ENCODE data around the gene VTN.

VTN gene

GRCh38 chr17:28367641-28368305, 2.3 kb downstream of the VTN start:
- H3K4me3 ChIP-seq (ENCODE audit: low read length), result no peak overlapping the region
- peaks cover 14% of the 10 kb centered on the region for H3K36me3 ChIP-seq (ENCODE audit: insufficient read depth, low read length)
- no peaks in the 10 kb centered on the region for H3K9me3 ChIP-seq (replicated peaks; ENCODE audit: low read length)
- H3K4me2 ChIP-seq (ENCODE audit: low read length), result no peak overlapping the region
- H3K4me1 ChIP-seq (ENCODE audit: control insufficient read depth, insufficient read depth, low read length), result peaks cover 15% of the 10 kb centered on the region
- no peaks in the 10 kb centered on the region for H3K27me3 ChIP-seq (ENCODE audit: control insufficient read depth, insufficient read depth, low read length)
- H3K9ac ChIP-seq (ENCODE audit: low read depth, low read length), result no peak overlapping the region

GRCh38 chr17:28366605-28367004, 3.5 kb downstream of the VTN start:
- H3K27me3 ChIP-seq (ENCODE audit: control insufficient read depth, insufficient read depth, low read length), result no peaks in the 10 kb centered on the region
- no peaks in the 10 kb centered on the region for H3K9me3 ChIP-seq (replicated peaks; ENCODE audit: low read length)
- H3K36me3 ChIP-seq (ENCODE audit: insufficient read depth, low read length), result peaks cover 20% of the 10 kb centered on the region
- H3K4me3 ChIP-seq (ENCODE audit: low read length), result no peak overlapping the region
- H3K4me1 ChIP-seq (ENCODE audit: control insufficient read depth, insufficient read depth, low read length), result peaks cover 4% of the 10 kb centered on the region
- H3K9ac ChIP-seq (ENCODE audit: low read depth, low read length), result no peak overlapping the region
- H3K4me2 ChIP-seq (ENCODE audit: low read length), result no peak overlapping the region

- Histone ChIP-seq H3K9ac (ENCODE audit: low read depth, low read length) (no peak overlapping the region), H3K36me3 (ENCODE audit: insufficient read depth, low read length) (peaks cover 31% of the 10 kb centered on the region), H3K4me1 (ENCODE audit: control insufficient read depth, insufficient read depth, low read length) (no peaks in the 10 kb centered on the region), H3K4me2 (ENCODE audit: low read length) (no peak overlapping the region), H3K9me3 (replicated peaks; ENCODE audit: low read length) (no peaks in the 10 kb centered on the region), H3K27me3 (ENCODE audit: control insufficient read depth, insufficient read depth, low read length) (no peaks in the 10 kb centered on the region), H3K4me3 (ENCODE audit: low read length) (no peak overlapping the region)
These were observed 4.6 kb downstream of the VTN start for GRCh38 chr17:28365487-28365886.

- Histone ChIP-seq H3K4me3 (ENCODE audit: low read length) (no peak within 1 kb of the TSS), H3K9me3 (replicated peaks; ENCODE audit: low read length) (no peaks in the 10 kb centered on the region), H3K4me2 (ENCODE audit: low read length) (no peak within 1 kb of the TSS), H3K4me1 (ENCODE audit: control insufficient read depth, insufficient read depth, low read length) (no peaks in the 10 kb centered on the region), H3K36me3 (ENCODE audit: insufficient read depth, low read length) (peaks cover 37% of the 10 kb centered on the region), H3K27me3 (ENCODE audit: control insufficient read depth, insufficient read depth, low read length) (no peaks in the 10 kb centered on the region), H3K9ac (ENCODE audit: low read depth, low read length) (no peak within 1 kb of the TSS)
These were observed 5.3 kb downstream of the VTN start, which contains the start of gene SEBOX for GRCh38 chr17:28364665-28365363. Gene SEBOX (minus strand): TSS chr17:28365199. CDS start chr17:28365151, 48 bp downstream.

GRCh38 chr17:28363776-28364650, 6.1 kb downstream of the VTN start:
- Histone ChIP-seq H3K27me3 (ENCODE audit: control insufficient read depth, insufficient read depth, low read length) (no peaks in the 10 kb centered on the region), H3K9ac (ENCODE audit: low read depth, low read length) (no peak overlapping the region), H3K4me2 (ENCODE audit: low read length) (no peak overlapping the region), H3K36me3 (ENCODE audit: insufficient read depth, low read length) (peaks cover 43% of the 10 kb centered on the region), H3K9me3 (replicated peaks; ENCODE audit: low read length) (no peaks in the 10 kb centered on the region), H3K4me1 (ENCODE audit: control insufficient read depth, insufficient read depth, low read length) (no peaks in the 10 kb centered on the region), H3K4me3 (ENCODE audit: low read length) (no peak overlapping the region)

GRCh38 chr17:28363186-28363585, 6.9 kb downstream of the VTN start:
- peaks cover 45% of the 10 kb centered on the region for H3K36me3 ChIP-seq (ENCODE audit: insufficient read depth, low read length)

GRCh38 chr17:28357901-28358197, 12.3 kb downstream of the VTN start:
- Histone ChIP-seq H3K27me3 (ENCODE audit: control insufficient read depth, insufficient read depth, low read length) (no peaks in the 10 kb centered on the region), H3K9me3 (replicated peaks; ENCODE audit: low read length) (no peaks in the 10 kb centered on the region), H3K4me2 (ENCODE audit: low read length) (peak overlapping the region; percentile 78), H3K9ac (ENCODE audit: low read depth, low read length) (peak overlapping the region; percentile 100), H3K36me3 (ENCODE audit: insufficient read depth, low read length) (peaks cover 52% of the 10 kb centered on the region), H3K4me3 (ENCODE audit: low read length) (peak overlapping the region; percentile 99), H3K4me1 (ENCODE audit: control insufficient read depth, insufficient read depth, low read length) (peaks cover 17% of the 10 kb centered on the region)

More at GRCh38 chr17:28363186-28363585, 6.9 kb downstream of the VTN start:
- H3K4me1 ChIP-seq (ENCODE audit: control insufficient read depth, insufficient read depth, low read length), result peaks cover 4% of the 10 kb centered on the region
- no peak overlapping the region for H3K4me2 ChIP-seq (ENCODE audit: low read length)
- H3K9me3 ChIP-seq (replicated peaks; ENCODE audit: low read length), result no peaks in the 10 kb centered on the region
- H3K9ac ChIP-seq (ENCODE audit: low read depth, low read length), result no peak overlapping the region
- H3K27me3 ChIP-seq (ENCODE audit: control insufficient read depth, insufficient read depth, low read length), result no peaks in the 10 kb centered on the region
- H3K4me3 ChIP-seq (ENCODE audit: low read length), result no peak overlapping the region

- Histone ChIP-seq H3K27me3 (ENCODE audit: control insufficient read depth, insufficient read depth, low read length) (no peaks in the 10 kb centered on the region), H3K36me3 (ENCODE audit: insufficient read depth, low read length) (peaks cover 54% of the 10 kb centered on the region), H3K9ac (ENCODE audit: low read depth, low read length) (peak within 1 kb of the TSS; percentile 100), H3K4me2 (ENCODE audit: low read length) (peak within 1 kb of the TSS; percentile 97), H3K4me1 (ENCODE audit: control insufficient read depth, insufficient read depth, low read length) (peaks cover 17% of the 10 kb centered on the region), H3K9me3 (replicated peaks; ENCODE audit: low read length) (no peaks in the 10 kb centered on the region), H3K4me3 (ENCODE audit: low read length) (peak within 1 kb of the TSS; percentile 99)
These were observed 12.8 kb downstream of the VTN start, which contains the start of gene POLDIP2 for GRCh38 chr17:28357061-28357900. Gene POLDIP2 (minus strand): TSS chr17:28357527. CDS start chr17:28357448, 79 bp downstream.

GRCh38 chr17:28350271-28350670, 19.8 kb downstream of the VTN start:
- no peak overlapping the region for H3K4me2 ChIP-seq (ENCODE audit: low read length)
- no peak overlapping the region for H3K4me3 ChIP-seq (ENCODE audit: low read length)
- H3K4me1 ChIP-seq (ENCODE audit: control insufficient read depth, insufficient read depth, low read length), result peaks cover 30% of the 10 kb centered on the region
- H3K27me3 ChIP-seq (ENCODE audit: control insufficient read depth, insufficient read depth, low read length), result no peaks in the 10 kb centered on the region
- H3K9ac ChIP-seq (ENCODE audit: low read depth, low read length), result no peak overlapping the region
- H3K36me3 ChIP-seq (ENCODE audit: insufficient read depth, low read length), result peaks cover 85% of the 10 kb centered on the region
- no peaks in the 10 kb centered on the region for H3K9me3 ChIP-seq (replicated peaks; ENCODE audit: low read length)

- H3K36me3 ChIP-seq (ENCODE audit: insufficient read depth, low read length), result peaks cover 86% of the 10 kb centered on the region
- no peaks in the 10 kb centered on the region for H3K27me3 ChIP-seq (ENCODE audit: control insufficient read depth, insufficient read depth, low read length)
These were observed 21.1 kb downstream of the VTN start for GRCh38 chr17:28348979-28349378.

More at GRCh38 chr17:28348979-28349378, 21.1 kb downstream of the VTN start:
- no peak overlapping the region for H3K9ac ChIP-seq (ENCODE audit: low read depth, low read length)
- no peaks in the 10 kb centered on the region for H3K9me3 ChIP-seq (replicated peaks; ENCODE audit: low read length)
- H3K4me3 ChIP-seq (ENCODE audit: low read length), result no peak overlapping the region
- no peak overlapping the region for H3K4me2 ChIP-seq (ENCODE audit: low read length)
- peaks cover 30% of the 10 kb centered on the region for H3K4me1 ChIP-seq (ENCODE audit: control insufficient read depth, insufficient read depth, low read length)

All from skeletal muscle satellite cell (primary cell).